Mucosa of rectum (tissue), 2 donors: ENCODE results near the gene FHOD1.

Experiments
- H3K27ac ChIP-seq, 2 donors: one replicate each; pipeline ENCODE4 v1.7.0; 2013; ENCODE audit warnings: inconsistent platforms in 2 of 2, low read depth in 2 of 2, low read length in 2 of 2
- H3K27me3 ChIP-seq, 2 donors: one replicate each; pipeline ENCODE4 v1.7.0; 2013; ENCODE audit warnings: low read length in 2 of 2; ENCODE audit not compliant: control insufficient read depth in 2 of 2, insufficient read depth in 2 of 2
- H3K36me3 ChIP-seq, 2 donors: one replicate each; pipeline ENCODE4 v1.7.0; 2013; ENCODE audit warnings: low read length in 2 of 2; ENCODE audit not compliant: control insufficient read depth in 2 of 2, insufficient read depth in 2 of 2
- H3K4me1 ChIP-seq, 2 donors: one replicate each; pipeline ENCODE4 v1.7.0; 2013; ENCODE audit warnings: low read length in 2 of 2, mild to moderate bottlenecking in 1 of 2; ENCODE audit not compliant: control insufficient read depth in 2 of 2, insufficient read depth in 2 of 2
- H3K4me3 ChIP-seq, 2 donors: one replicate each; pipeline ENCODE4 v1.7.0; 2013; ENCODE audit warnings: low read length in 2 of 2
- H3K9ac ChIP-seq, 2 donors: one replicate each; pipeline ENCODE4 v1.7.0; 2013; ENCODE audit warnings: low read length in 2 of 2, low read depth in 1 of 2, mild to moderate bottlenecking in 1 of 2
- H3K9me3 ChIP-seq, 2 donors: one replicate each; pipeline ENCODE4 v1.7.0; 2013; ENCODE audit warnings: low read length in 2 of 2; ENCODE audit not compliant: control insufficient read depth in 2 of 2
- donor health status: healthy.
- donor health status: Normal muscosa, but diverticular disease.

The FHOD1 gene

DNA sequence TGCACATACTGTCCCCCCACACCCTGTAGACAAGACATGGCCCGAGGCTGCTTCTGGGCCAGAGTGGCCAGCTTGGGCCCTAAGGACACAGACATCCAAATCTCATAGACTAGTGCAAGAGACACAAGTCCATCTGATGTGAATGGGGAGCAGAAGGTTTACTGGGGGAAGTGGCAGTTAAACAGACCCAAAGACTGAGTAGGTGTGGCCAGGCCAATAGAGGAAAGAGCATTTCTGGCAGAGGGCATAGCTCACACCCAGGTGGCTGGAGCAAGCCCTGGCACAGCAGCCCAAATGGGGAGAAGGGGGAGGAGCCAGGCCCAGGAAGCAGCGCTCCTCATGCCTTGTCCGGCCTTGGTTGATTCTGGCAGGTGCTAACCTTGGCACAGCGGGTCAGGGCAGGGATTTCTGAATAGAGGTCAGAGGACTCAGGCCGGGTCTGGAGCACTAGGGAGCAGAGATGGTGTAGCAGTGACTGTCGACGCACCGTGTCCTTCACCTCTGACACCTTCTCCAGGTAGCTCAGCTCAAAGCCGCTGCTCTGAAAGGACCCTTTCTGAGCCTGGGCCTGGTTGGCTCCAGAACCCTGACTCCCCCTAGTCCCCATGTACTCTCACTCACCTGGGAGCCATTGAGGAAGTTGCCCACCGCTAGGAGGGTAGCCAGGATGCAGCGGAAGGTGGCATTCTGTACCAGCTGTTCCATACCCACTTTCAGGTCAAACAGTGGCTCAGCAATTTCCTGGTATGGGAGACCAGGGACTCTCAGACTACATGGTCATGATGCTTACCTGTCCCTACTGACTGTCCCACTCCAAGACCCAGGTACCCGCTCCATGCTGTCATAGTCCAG is 16.2 kb downstream of the FHOD1 start:
- Histone ChIP-seq H3K27ac (no peak overlapping the region), H3K36me3 (peaks cover 47 to 65% of the 10 kb centered on the region in 2 donors), H3K27me3 (no peaks in the 10 kb centered on the region), H3K9me3 (no peaks in the 10 kb centered on the region), H3K4me1 (peaks cover 10 to 15% of the 10 kb centered on the region in 2 donors), H3K9ac (no peak overlapping the region), H3K4me3 (no peak overlapping the region)

DNA sequence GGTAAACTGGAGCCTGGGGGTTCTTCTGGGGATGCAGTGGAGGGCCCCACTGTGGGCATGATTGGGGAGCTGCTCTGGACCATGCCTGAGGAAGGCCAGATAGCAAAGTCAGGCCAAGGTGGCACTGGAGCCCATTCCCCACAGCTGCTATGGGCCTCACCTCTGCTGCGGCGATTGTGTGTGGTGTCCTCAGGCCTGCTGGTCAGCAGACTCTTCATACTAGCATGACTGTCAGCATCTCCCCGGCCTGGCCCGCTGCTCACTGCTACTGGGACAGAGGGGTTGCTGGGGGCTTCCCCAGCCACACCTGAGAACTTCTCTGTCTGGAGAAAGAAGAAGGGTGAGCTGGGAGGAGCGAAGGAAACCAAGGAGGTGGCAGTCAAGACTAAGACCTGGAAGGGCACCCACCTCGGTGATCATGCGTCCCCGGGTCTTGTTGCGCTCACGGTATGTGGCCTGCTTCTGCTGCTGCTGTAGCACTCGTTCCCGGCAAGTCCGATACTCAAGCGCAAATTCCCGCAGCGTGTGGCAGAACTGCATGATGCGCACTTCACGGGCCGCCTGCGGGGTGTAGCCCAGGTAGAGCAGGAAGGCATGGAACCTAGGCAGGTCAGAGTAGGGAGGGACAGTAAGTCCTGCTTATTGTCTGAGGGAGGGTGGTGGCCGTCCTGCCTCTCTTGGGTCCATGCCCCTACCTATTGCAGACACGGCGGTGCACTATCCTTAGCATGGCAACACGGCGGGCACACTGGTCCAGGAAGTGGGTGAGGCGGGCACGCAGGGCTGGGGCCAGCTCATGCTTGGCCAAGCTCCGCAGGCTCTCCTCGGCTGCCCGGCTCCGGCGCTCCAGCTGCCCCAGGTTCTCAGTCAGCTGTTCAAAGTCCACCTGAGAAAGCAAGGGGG is 17.1 kb downstream of the FHOD1 start:
- H3K9me3 ChIP-seq, result no peaks in the 10 kb centered on the region
- H3K36me3 ChIP-seq, result peaks cover 43 to 58% of the 10 kb centered on the region in 2 donors
- H3K4me3 ChIP-seq, result no peak overlapping the region
- H3K27ac ChIP-seq, result no peak overlapping the region
- H3K4me1 ChIP-seq, result peaks cover 14 to 15% of the 10 kb centered on the region in 2 donors
- no peaks in the 10 kb centered on the region for H3K27me3 ChIP-seq
- H3K9ac ChIP-seq, result no peak overlapping the region

DNA sequence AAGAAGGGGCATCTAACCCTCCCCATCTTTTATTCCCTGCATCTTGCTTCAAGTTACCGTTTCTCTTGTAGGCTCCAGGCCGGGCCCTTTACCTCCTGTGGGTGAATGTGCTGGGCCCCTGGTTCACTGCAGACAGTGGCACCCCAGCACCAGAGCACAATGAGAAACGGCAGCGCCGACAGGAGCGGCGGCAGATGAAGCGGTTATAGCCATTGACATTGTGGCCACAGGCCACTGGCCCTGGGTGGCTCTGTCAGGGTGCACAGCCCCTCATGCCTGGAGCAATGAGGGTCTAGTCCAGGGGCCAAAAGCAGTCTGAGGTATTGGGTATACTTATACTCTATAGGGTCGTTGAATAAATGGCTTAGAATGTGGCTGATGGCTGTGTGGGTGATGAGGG is 18.4 kb downstream of the FHOD1 start:
- no peak overlapping the region for H3K9ac ChIP-seq
- H3K4me3 ChIP-seq, result no peak overlapping the region
- H3K9me3 ChIP-seq, result no peaks in the 10 kb centered on the region
- H3K36me3 ChIP-seq, result peaks cover 43 to 48% of the 10 kb centered on the region in 2 donors
- peaks cover 15 to 17% of the 10 kb centered on the region in 2 donors for H3K4me1 ChIP-seq
- H3K27me3 ChIP-seq, result no peaks in the 10 kb centered on the region
- H3K27ac ChIP-seq, result no peak overlapping the region

DNA sequence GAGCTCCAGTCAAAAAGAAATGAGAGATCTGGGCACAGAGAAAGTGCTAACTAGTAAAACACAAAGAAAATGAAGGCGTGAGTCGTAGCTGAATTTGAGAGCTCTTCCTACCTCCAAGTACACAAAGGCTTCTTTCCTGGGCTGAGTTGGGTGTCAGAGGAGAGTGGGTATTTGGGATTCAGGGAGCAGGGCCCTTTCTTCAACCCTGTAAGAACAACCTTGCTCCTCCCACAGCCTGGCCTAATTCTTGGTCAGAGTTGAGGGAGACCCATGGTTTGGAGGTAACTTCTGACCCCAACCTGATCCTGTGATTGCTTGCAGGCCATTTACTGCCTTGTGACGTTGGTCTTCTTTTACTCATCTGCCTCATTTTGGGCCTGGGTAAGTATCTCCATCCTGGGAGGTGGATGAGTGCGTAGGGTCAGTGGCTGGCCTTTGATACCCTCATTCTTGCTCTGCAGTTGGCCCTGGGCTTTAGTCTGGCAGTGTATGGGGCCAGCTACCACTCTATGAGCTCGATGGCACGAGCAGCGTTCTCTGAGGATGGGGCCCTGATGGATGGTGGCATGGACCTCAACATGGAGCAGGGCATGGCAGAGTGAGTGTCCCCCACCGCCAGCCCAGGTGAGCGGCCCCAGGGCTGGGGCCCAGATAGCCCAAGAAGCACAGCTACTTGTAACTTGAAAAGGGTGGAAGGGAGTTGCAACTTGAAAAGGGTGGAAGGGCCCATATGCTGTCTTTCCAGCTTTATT is 19.1 kb downstream of the FHOD1 start:
- Histone ChIP-seq H3K4me3 (peak overlapping the region; percentile 93 to 99), H3K36me3 (peaks cover 39 to 42% of the 10 kb centered on the region in 2 donors), H3K27me3 (no peaks in the 10 kb centered on the region), H3K27ac (no peak overlapping the region), H3K9ac (peak overlapping the region in 1 of 2 donors; percentile 92), H3K9me3 (no peaks in the 10 kb centered on the region), H3K4me1 (peaks cover 15 to 17% of the 10 kb centered on the region in 2 donors)

DNA sequence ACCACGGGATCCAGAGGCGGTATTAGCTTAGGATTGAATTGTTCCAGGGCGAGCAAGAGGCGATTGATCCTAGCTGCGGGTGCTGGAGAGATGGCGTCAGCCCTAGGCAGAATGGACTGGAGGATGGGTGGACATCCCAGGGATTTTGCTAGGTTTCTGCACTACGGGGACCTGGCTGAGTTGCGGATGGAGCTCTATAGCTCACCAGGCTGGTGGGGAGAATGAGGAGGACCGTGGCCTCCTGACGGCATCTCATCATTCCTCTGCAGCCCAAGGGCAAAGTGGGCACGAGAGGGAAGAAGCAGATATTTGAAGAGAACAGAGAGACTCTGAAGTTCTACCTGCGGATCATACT is 19.7 kb downstream of the FHOD1 start:
- peaks cover 39 to 41% of the 10 kb centered on the region in 2 donors for H3K36me3 ChIP-seq

DNA sequence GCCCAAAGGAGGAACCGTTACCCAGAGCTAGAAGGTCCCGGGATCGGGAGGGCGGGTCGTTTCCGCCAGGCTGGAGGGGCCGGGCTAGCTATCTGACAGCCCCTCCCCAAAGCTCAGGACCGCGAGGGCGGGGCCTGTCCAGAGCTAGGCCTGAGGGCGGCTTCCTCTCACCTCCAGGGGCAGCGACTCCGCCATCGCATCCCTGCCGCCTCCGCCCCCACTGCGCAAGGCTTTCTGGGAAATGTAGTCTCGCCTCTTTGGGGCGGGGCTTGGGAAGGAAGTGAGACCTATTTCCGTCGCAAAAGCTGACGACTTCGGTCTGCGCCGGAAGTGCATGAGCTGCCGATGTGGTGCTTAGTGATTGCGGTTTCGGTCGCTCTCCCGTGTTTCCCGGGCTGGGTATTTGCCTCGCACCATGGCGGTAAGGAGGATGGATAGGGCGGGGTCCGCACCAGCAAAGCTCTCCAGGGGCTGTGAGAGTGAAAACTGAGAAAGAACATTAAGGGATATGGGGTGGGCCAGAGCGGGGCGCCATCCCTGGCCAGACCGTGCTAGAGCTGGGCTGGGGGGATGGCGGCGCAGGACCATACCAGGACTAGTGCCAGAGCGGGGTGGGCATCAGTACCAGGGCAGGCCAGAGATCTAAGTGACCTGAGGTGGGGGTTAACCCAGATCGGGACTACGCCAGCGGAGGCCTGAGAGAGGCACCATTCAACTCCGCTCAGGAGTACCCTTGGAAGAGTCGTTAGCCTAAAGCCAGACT is 20.3 kb downstream of the FHOD1 start, which contains the start of gene TMEM208:
TSS of gene TMEM208 (plus strand) at position 327 of the 763 bp plus-strand sequence. CDS start at position 416, 89 bp downstream.
- H3K9ac ChIP-seq, result peak within 1 kb of the TSS; percentile 87 to 92
- H3K4me3 ChIP-seq, result peak within 1 kb of the TSS; percentile 93 to 99
- peak within 1 kb of the TSS; percentile 63 to 80 for H3K27ac ChIP-seq
- H3K27me3 ChIP-seq, result no peaks in the 10 kb centered on the region
- peaks cover 15 to 17% of the 10 kb centered on the region in 2 donors for H3K4me1 ChIP-seq
- H3K36me3 ChIP-seq, result peaks cover 39% of the 10 kb centered on the region in 2 donors
- H3K9me3 ChIP-seq, result no peaks in the 10 kb centered on the region

More for the DNA sequence above, 19.7 kb downstream of the FHOD1 start:
- Histone ChIP-seq H3K27ac (peak overlapping the region in 1 of 2 donors; percentile 80), H3K9ac (peak overlapping the region; percentile 87 to 92), H3K27me3 (no peaks in the 10 kb centered on the region), H3K4me1 (peaks cover 15 to 17% of the 10 kb centered on the region in 2 donors), H3K4me3 (peak overlapping the region; percentile 93 to 99), H3K9me3 (no peaks in the 10 kb centered on the region)

DNA sequence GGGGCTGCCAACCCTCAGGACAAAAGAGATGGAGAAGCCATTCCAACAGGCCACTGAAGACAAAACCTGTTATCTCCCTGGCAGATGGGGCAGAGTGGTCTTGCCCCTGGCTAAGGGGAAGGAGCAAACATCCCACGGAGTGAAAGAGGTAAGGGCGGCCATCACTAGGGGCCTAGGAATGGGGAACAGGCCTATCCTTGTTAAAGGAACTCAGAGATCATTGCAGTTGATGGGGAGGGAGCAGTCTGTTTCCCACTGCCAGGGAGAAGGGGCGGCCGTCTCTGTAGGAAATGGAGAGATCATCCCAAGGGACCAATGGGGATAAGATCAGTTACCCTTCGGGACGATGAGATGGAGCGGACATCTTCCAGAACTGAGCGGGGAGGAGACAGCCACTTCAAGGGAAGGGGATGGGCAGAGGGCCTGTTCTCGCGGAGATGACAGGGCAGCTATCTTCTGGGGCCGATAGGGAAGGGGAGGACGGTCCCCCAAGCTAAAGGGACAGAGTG is 20.9 kb downstream of the FHOD1 start:
- Histone ChIP-seq H3K9ac (peak overlapping the region; percentile 65 to 87), H3K9me3 (no peaks in the 10 kb centered on the region), H3K36me3 (peaks cover 32 to 33% of the 10 kb centered on the region in 2 donors), H3K27me3 (no peaks in the 10 kb centered on the region), H3K27ac (peak overlapping the region; percentile 63 to 80), H3K4me3 (peak overlapping the region; percentile 93 to 99), H3K4me1 (peaks cover 15 to 17% of the 10 kb centered on the region in 2 donors)

DNA sequence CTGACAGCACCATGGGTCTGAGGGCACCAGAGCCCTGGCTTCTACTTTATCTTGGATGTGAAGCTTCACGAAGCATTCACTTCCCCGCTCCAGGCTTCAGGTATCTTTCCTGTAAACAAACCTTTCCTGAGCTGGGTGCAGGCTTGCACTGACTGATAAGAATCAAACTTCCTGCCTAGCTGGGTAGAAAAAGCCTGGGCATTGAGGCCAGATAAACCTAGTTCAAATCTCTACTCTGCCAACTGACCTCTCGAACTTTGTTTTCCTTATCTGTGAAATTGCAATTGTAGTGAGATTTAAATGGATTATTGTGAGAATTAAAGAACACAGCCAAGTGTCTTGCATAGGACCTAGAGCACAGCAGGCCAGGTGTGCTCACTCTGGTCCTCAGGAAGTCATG is 23.3 kb downstream of the FHOD1 start:
- Histone ChIP-seq H3K27me3 (no peaks in the 10 kb centered on the region), H3K4me1 (peaks cover 15 to 17% of the 10 kb centered on the region in 2 donors), H3K36me3 (peaks cover 9% of the 10 kb centered on the region in 2 donors), H3K9me3 (no peaks in the 10 kb centered on the region), H3K9ac (no peak overlapping the region), H3K27ac (no peak overlapping the region), H3K4me3 (no peak overlapping the region)
